GM12801 (cell line): ENCODE data around the gene HCST.

Source experiments
- TF ChIP-seq, protein P1 (sequence below): IDR thresholded peaks from one replicate; pipeline ENCODE4 v1.5.1; 2011; ENCODE audit warnings: control low read depth; ENCODE audit not compliant: insufficient read length; ENCODE audit errors: extremely low read depth

The HCST gene

DNA sequence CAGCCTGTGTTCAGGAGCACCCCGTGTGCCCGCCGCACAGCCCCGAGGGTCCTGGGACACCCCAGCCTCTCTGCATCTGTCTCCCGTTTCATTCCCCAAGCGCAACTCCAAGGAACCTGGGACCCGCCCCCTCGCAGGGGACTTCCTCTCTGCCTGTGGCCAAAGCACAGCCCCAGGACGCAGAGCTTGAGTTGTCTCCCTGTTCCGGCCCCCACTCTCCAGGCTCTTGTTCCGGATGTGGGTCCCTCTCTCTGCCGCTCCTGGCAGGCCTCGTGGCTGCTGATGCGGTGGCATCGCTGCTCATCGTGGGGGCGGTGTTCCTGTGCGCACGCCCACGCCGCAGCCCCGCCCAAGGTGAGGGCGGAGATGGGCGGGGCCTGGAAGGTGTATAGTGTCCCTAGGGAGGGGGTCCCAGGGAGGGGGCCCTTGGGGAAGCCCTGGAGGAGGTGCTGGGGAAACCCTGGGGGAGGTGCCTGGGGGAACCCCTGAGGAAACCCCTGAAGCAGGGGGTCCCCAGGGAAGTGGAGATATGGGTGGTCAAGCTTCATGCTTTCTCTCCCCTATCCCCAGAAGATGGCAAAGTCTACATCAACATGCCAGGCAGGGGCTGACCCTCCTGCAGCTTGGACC lies 1.3 kb downstream of the HCST start:
- TF ChIP-seq, protein P1, sequence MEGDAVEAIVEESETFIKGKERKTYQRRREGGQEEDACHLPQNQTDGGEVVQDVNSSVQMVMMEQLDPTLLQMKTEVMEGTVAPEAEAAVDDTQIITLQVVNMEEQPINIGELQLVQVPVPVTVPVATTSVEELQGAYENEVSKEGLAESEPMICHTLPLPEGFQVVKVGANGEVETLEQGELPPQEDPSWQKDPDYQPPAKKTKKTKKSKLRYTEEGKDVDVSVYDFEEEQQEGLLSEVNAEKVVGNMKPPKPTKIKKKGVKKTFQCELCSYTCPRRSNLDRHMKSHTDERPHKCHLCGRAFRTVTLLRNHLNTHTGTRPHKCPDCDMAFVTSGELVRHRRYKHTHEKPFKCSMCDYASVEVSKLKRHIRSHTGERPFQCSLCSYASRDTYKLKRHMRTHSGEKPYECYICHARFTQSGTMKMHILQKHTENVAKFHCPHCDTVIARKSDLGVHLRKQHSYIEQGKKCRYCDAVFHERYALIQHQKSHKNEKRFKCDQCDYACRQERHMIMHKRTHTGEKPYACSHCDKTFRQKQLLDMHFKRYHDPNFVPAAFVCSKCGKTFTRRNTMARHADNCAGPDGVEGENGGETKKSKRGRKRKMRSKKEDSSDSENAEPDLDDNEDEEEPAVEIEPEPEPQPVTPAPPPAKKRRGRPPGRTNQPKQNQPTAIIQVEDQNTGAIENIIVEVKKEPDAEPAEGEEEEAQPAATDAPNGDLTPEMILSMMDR: no peak

DNA sequence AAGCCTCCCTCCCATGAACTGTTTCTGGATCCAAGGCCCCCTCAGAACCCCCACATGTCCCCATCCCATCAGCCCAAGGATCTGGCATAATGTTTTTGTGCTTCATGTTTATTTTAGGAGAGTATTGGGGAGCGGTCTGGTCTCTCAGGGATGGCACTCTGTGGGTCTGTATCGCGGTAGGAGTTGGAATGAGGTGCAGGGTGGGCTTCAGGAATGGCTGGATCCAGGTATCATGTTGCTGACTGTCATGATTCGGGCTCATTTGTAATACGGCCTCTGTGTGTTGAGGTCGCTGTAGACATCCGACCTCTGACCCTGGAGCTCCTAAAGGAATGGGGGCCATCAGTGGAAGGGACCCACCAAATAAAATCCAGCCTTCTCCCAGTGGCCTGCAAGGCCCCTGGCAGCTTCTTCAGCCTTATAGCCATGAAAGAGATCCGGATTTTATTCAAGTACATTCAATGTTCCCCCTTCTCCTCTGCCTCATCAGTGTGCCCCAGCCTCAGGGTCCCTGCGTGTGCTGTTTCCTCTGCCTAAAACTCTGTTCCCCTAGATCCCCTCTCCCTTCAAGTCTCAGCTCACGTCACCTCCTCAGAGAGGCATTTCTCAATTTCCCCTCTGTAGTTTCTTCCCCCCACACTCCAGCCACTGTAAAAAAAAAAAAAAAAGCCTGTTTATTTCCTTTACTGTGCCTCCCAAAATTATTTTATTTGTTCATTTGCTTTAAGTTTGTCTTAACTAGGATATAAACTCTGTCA lies 2.2 kb downstream of the HCST start:
- TF ChIP-seq, protein P1: no peak

DNA sequence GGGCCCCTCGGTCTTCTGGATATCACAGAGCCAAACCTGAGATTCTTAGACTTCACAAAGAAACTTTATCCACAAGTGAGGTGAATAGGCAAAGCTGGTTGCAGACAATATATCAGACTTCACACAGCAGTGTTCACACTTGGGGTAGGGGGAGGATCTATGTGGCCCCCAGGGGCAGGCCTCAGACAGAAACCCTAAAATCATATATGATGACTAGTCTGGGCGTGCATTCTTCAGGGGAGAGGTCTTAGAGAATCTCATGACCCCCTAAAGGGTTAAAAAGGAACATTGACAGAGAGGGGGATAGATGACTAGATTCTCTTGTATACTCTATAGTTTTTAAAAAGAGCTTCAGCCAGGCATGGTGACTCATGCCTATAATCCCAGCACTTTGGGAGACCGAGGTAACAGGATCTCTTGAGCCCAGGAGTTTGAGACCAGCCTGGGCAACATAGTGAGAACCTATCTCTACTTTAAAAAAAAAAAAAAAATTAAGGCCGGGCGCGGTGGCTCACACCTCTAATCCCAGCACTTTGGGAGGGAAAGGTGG lies 2.9 kb downstream of the HCST start:
- TF ChIP-seq, protein P1: no peak

DNA sequence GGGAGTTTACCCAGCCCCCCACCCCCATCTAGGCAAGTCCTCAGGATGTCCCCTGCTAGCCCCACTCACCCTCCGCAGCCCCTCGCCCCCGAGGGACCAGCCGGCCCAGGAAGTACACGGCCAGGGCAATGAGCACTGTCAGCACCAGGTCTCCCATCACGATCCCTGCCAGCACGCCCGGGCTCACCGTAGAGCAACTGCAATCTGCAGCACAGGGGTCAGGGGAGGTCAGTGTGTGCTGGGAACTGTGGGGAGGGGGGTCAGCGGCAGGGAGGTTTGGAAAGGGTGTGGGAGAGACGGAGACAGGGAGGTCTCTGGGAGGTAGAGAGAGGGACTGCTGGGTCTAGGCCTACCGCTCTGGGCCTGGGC lies 5.0 kb downstream of the HCST start:
- TF ChIP-seq, protein P1: no peak

DNA sequence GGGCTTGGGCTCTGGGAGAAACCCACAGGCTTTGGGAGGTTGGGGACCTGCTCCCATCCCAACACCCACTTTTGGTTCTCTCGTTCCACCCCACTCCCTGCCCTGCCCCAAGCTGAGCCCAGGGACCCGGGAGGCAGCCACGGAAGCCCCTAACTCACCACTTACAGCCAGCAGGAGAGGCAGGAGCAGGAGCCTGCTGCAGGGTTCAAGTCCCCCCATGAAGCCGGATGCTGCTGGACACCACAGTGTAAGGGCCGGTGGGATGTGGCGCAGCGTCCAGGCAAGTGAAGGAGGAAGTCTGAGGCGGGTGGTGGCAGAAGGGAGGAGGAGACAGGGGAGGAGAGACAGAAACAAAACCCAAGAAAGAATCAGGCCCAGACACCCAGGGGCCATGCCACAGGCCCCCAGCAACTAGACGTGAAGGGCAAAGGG lies 5.7 kb downstream of the HCST start, which contains the start of gene TYROBP:
Gene TYROBP (minus strand): TSS at position 286 of the 432 bp plus-strand sequence. CDS start 67 bp downstream, at position 219.
- TF ChIP-seq, protein P1: no peak

DNA sequence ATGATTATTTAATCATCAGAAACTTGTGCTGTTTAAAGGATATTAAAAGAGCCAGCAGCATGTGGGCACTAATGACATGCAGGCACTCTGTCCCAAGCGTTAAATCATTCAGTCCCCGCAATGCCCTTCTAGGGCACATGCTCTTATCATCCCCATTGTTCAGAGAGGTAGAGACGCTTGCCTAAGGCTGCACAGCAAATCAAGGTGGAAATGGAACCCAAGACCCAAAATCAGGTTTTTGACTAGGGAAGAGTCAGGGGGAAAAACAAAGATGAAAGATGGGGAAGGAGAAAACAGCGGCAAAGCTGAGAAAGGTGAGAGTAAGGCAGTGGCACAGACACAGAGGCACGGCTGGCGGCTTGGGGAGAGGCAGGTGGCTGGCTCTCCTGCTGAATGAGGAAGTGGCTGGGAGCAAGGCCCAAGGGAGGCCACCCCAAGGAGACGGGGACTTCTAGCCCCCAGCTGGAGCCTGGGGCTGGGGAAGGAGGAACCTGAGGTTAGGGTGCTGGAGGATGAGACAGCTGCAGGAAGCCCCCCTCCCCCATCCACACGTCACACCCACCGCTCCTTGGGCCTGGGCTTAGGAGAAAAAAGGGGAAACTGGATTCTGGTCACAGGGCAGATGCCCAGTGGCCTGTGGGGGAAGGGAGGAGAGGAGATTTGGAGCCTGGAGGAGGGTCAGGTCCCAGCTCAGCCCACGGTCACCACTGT lies 6.8 kb downstream of the HCST start:
- TF ChIP-seq, protein P1: no peak

DNA sequence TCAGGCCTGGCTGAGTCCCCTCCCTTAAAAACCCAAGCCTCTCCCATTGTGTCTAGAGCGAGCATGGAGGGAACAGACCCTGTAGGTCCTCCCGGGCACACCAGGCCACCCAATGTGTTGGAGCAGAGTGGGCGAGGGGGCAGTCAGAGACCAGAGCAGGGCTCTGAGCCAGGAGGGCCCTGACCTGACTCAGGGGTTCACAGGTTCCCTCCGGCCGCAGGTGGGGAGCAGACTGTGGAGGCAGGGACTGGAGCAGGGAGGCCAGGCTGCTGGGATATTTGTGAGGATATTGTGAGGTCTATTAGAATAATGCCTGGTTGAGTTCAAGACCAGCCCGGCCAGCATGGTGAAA lies 7.3 kb downstream of the HCST start:
- TF ChIP-seq, protein P1: no peak
